C1 segment of cervical spinal cord (tissue), 14 donors: ENCODE results near the gene CDK8.

Experiments
- DNase-seq, 14 donors: peaks; one replicate each; lab custom pipeline; 2025; lab: John Stamatoyannopoulos, UW

CDK8 gene

GRCh38 chr13:26441476-26441875 lies 187.5 kb downstream of the CDK8 start:
- no peak for DNase-seq

- no peak for DNase-seq
These were observed 188.6 kb downstream of the CDK8 start for GRCh38 chr13:26442541-26442940.

GRCh38 chr13:26445092-26445491 lies 191.2 kb downstream of the CDK8 start:
- DNase-seq = no peak

- no peak for DNase-seq
These were observed 192.8 kb downstream of the CDK8 start for GRCh38 chr13:26446751-26447150.

GRCh38 chr13:26448032-26448431 lies 194.1 kb downstream of the CDK8 start:
- no peak for DNase-seq

GRCh38 chr13:26449063-26449848 lies 195.3 kb downstream of the CDK8 start:
- DNase-seq = no peak
